ENCODE results near the gene NPY5R.

The NPY5R gene

DNA sequence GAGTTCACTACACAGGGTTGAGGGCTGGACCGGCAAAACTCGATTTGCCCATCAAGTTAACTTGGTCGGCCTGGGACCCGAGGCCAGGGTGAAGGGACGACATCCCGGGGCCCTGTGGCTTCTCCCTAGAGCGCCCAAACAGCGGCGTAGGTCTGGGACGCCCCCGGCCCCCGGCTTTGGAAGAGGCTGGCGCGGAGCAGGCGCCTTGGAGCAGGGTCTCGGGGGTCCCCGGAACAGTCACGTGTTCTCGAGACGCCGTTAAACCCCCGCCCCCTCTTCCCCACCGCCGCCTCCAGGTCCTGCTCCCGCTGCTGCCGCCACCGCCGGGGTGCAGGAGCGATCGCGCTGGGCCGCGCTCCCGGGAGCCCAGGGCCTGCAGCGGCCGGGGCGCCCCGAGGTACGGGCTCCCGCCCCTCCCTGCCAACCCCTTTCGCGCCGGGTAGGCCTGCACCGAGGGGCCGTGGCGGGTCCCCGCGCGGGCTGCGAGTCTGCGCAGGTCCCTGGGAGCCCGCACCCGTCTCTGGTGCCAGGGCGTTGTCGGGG is at the start of gene NPY5R:
Gene NPY5R, plus strand, starts transcription at position 289 of the 543 bp plus-strand sequence. CDS start 6,382 bp downstream, outside the sequence.
- no peak for DNase-seq (ENCODE audit: low read depth)

DNA sequence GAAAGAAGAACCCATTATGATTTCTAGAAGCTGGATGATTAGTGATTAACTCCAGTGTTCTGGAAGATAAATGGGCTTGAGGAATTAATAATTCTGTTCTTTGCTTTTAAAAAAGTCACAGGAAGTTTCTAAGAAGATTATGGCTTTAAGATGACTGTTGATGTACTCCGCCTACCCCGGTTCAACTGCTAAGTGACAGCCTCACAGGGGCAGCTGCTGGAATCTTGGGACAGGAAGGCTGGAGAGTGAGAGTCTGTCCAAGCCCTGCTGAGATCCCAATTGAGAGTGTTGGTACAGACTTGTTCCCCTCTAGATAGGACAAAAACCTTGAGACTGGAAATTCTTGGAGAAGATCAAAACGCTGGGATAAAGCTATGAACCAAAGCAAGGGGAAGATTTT is 48.6 kb upstream of the NPY5R start:
- no peak for DNase-seq (ENCODE audit: low read depth)

DNA sequence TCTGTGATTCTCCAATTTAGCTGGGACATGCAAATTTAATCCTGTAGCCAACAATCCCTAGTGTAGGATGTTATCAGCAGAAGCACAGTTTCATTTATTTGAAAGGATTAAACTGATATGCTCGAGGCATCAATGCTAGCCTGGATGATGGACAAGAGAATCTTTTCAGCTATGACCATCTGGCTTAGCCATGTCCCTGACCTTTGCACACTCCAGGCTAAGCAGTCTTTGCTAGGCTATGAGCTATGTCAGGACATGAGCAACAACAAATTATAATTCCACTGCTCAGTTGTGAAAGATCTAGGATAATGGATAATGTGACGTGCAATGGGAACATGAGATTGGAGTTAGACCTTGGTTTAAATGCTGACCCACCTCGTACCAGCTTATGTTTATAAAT is 43.2 kb upstream of the NPY5R start:
- no peak for DNase-seq (ENCODE audit: low read depth)

DNA sequence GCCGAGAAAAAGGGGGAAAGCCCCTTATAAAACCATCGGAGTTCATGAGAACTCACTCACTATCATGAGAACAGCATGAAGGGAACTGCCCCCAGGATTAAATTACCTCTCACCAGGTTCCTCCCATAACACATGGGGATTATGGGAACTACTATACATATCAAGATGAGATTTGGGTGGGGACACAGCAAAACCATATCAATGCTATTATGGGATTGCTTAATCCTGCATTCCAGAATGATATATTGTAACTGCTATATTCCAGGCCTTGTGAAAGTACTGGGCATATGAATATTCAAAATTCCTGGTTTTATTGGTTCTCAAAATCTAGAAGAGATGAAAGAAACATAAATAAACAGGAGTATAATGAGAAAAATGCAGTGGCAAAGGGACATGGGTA is 40.6 kb upstream of the NPY5R start:
- no peak for DNase-seq (ENCODE audit: low read depth)

DNA sequence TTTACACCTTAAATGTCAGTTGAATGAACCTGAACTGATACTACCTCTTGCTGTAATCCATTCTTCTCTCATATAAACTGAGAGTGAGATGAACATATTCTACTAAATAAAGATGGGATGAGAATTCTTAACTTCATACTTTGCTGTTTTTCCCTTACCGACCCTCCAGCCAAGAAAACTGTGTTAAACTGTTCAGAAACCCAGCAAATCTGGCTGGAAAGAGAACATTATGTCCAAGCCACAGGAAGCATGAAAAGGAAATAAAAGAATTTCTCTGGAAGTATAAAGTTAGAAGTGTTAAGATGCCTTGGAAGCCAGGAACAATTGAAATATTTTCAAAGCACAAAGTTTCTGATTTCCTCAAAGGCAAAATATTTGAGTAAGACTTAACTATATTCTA is 34.2 kb upstream of the NPY5R start:
- DNase-seq (ENCODE audit: low read depth) = no peak

DNA sequence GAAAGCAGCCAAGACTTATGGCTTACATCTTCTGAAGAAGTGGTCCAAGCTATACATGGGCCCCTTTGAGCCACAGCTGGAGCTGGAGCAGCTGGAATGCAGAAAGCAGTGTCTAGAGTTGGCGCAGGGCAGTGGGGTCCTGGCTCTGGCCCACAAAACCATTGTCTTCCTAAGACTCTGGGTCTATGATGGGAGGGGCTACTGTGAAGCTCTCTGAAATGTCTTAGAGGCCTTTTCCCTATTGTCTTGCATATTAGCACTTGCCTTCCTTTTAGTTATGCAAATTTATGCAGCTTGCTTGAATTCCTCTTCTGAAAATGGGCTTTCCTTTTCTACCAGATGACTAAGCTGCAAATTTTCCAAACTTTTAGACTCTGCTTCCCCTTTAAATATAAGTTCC is 26.6 kb upstream of the NPY5R start:
- no peak for DNase-seq (ENCODE audit: low read depth)

DNA sequence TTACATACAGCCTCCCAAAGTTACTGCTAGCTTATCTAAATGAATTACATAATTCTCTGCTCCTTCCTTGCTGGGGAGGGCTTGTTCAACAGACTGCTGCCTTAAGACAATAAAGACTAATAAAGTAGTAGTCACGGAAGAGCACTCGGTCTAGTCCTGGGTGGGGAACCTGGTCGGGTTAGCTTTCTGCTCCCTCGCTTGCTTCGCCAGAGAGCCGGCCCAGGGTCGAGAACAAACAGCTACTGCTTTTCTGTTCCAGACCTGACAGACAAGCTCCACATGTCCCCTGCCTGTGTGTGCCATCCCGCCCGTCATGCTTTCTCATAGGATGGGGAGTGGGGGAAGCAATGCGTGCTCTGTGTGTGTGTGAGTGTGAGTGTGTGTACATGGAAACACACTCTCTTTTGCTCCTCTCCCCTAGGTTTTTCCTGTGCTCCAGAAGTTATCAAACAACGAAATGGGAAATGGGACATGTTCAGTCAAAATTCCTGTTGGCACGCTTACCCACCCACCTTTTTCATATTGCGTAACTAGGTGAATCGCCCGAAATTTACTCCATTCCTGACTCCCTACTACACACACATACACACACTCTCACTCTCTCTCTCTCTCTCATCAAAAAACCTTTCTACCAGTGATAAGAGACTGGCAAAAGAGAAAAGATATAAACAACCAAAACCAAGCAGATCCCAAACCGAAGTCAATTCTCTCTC is 12.6 kb upstream of the NPY5R start:
- no peak for DNase-seq (ENCODE audit: low read depth)

DNA sequence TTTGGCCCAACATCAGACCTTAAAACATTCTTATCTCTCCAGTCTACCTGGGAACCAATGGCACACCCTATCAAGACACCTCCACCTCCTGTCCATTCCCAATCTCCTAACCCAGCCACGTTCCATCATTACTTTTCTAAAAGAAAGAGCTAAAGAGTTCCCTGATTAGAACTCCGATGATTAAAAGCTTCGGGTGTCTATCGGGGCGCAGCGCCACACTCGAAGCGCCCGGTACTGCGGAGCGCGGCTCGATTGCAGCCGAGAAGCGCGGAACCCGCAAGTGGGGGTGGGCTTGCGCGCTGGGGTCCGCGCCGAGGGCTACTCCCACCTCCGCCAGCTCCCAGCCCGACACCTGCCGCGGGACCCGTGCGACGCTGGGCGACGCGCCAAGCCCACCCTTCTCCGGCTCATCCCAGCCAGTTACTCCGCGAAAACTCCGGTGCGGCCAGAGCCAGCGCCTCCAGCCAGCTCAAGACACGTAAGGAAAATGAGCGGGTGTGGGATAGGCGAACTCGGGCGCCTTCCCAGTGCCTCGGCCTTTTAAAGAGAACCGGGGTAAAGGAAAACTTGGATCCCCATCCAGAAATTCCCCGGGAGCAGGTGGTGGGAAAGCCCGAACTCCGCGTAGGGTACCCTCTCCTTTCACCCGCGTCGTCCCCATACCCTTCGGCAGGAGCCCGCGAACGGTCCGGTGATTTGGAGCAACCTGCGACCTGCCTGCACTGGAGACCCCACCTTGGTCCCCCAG is 11.9 kb upstream of the NPY5R start:
- DNase-seq (ENCODE audit: low read depth) = no peak

DNA sequence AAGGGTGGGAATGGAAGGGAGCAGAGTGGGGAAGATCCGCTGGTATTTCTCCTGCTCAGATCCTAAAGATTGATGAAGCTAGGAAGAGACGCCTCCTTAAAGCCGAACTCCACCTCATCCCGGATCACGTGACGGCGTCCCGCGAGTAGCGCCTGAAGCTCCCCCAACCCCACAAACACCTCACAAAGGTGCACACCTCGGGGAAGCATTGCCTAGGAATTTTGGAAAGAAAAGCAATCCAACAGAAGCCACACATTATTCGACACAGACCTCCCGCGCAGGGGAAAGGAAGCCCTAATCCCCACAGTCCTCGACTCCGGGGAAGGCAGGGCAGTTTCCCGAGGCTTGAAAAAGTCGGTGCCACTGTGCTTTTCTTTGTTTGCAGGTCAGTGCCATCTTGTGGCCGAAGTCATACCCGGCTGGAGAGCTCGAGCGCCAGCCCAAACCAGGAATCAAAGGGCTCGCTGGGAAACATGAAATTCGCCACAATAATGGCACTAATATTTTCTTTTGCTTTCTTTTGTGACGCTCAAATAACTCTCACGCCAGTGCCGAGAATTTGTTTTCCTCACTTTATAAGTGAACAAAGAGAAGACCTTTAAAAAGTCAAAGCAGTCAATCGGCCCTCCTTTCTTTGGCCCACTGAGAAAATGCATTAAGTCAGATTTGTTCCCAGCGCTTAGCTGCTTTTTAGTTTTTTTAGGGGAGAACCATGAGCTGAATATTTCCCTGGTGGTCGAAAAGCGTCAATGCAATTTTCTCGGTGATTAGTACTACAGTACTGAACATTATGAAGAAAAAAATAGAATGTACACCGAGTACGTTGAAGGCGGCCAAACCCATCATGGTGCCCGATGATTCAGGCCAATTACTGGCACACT is 10.9 kb upstream of the NPY5R start, which contains the start of gene NPY1R:
Gene NPY1R, minus strand, starts transcription at position 71 of the 881 bp plus-strand sequence. CDS start 6,042 bp downstream, outside the sequence.
- DNase-seq (ENCODE audit: low read depth) = peak; percentile 71

DNA sequence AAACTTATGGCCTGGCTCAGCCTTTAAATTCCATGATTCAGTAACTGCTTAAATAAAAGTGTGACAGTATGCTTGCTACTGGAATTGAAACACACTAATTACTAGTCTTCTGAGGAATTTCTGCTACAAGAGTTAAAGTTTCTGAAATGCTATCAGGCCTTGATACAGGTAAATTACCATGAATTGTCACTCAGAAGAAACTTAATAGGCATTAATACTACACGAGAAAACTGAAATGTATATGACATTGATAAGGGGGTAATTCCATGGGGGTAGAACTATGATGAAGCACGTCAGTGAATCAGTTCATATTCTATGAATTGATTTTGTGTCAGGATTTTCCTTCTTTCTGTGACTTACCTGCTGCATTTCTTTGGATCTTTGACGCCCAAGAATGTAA is 8.3 kb upstream of the NPY5R start:
- no peak for DNase-seq (ENCODE audit: low read depth)

DNA sequence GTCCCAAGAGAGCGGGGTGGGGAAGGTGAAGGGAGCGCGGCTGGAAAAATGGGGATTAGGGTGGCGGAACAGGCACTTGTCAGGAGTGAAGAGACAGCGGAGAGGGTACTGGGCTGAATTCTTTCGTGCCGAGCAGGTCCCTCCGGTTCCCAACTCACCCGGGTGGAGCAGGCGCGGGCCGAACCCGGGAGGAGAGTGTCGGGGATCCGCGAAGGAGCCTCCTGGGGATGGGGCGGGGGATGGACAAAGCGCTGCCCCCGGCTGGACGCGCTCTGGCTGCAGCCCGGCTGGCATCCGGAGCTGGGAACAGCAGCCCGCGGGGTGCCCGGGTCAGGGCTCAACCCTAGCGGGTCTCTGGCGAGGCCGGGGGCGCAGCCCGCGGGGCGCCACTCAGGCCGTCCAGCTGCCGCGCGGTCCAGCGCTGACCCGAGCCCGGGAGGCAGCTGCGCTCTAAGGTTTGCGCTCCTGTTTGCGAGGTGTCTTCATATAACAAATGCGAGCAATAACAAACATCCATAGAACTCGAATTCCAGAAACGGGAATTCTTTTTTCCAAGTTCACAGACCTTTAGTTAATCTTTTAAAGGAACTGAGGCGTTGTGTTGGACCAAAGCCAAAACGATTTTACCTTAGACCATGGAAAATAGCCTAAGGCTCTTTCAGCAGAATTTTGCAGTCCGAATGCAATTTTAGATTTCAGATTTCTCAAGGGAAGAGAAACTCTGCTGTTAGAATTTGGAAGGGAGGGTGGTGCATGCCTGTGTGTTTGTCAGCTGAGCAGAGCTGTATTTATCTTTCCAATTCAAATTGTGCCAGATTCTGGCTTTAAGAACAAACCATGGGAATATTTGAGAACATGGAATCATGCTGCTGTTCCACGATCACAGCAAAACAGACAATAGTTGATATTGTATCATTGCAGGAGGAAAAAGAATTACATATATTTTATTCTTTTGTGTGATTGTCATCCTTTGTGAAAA is 744 bp downstream of the NPY5R start:
- no peak for DNase-seq (ENCODE audit: low read depth)

DNA sequence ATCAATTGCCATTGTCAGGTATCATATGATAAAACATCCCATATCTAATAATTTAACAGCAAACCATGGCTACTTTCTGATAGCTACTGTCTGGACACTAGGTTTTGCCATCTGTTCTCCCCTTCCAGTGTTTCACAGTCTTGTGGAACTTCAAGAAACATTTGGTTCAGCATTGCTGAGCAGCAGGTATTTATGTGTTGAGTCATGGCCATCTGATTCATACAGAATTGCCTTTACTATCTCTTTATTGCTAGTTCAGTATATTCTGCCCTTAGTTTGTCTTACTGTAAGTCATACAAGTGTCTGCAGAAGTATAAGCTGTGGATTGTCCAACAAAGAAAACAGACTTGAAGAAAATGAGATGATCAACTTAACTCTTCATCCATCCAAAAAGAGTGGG is 7.0 kb downstream of the NPY5R start:
- DNase-seq (ENCODE audit: low read depth) = peak; percentile 10

DNA sequence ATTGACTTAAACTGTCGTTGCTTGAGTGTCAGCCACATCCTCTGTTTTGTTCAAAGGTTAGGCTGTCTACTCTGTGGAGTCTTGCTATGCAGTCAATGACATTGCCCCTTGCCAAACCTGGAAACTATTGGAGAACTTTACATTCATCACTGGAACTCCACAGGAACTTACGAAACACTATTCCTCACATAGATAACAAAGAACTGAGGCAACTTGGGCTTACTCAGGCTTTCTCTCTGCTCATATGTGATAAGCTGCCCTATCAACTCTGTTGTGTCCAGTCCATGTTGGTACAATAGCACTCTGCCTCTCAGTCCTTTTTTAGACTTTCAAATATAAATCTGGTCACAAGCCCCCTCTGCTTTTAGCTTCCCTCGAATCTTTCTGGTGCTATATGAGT is 9.4 kb downstream of the NPY5R start:
- no peak for DNase-seq (ENCODE audit: low read depth)

DNA sequence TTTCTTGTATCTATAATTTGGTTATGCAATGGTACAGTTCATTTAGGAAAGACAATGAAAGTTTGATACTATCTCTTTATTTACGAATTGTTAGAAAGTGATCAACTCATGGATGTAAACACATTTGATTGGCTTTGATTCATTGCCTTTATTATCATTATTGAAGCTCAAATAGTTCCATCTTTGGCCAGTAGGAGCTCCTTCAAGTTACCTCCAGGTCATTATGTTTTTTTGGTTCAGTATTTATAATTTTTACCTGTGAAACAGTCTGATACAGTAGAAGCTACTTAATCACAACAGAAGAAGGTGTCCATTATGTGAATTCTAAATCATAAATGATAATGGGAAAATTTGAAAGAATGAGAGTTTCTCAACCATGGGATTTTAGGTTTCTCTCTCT is 12.4 kb downstream of the NPY5R start:
- DNase-seq (ENCODE audit: low read depth) = no peak

DNA sequence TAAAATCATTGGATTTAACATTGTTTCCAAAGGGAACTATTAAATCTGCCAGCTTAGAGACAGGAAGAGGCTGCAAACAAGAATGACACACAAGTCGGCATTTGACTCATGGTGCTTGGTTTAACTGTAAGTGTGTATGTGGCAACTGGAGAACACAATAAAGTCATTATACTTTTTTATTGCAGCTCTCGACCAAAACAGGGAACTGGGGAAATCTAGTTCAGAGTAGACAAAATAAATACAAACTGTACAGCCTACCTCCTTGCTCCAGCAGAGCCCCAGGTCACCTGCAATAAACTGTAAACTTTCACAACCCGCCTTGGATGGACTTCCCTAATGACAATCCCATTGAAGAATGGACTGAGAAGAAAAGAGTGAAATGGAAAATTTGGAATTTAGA is 24.0 kb downstream of the NPY5R start:
- DNase-seq (ENCODE audit: low read depth) = no peak

DNA sequence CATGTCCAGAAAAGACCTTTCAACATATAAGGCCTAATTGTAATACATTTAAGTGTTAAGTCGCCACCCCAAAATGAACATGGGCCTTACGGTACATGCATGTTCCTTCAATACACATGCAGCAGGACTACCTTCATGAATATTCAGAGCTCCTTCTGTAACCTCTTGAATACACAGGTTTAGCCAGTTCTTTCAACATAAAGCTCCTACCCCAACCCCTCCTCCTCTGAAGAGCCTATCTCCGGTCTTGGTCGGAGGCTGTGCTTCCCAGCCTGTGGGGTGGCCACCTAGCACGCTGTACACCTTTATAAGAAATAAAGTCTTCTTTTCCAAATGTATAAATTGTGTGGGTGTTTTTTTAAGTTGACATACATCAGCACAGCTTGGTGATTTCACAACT is 28.3 kb downstream of the NPY5R start:
- no peak for DNase-seq (ENCODE audit: low read depth)

DNA sequence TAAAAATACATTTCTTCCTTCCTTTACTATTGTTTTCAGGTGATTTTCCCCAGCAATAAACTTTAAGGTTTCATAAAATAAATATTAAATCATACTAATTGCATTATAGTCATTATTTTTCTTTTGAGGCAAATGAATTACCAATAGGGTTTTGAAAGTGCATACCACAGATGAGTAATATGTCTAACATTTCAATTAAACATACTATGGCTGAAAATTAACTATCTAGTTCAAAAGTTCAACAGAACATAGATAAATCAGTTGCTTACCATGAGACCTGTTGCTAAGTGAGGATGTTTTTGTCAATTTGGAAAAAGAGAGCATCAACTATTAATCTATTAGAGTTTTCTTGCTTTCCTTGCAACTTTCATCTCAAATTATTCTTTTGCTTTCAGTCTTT is 35.0 kb downstream of the NPY5R start:
- DNase-seq (ENCODE audit: low read depth) = no peak

DNA sequence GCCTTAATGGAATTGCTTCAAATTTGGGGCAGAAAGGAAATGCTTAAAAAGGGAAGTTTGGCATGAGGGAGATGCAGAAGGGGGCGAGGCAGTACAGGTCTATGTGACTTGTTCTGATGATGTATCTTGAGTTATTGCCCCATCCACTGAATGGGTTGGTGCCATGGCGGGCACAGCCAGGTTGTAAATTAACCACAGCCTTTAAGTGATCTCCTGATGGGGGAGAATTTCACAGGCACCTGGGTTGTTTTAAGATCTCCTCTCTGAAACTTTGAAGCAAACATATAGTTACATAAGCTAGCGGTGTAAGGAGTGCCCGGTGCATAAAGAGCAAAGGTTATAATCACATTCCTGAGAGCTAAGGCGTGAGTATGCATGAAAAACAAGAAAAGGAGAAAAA is 37.0 kb downstream of the NPY5R start:
- DNase-seq (ENCODE audit: low read depth) = no peak

DNA sequence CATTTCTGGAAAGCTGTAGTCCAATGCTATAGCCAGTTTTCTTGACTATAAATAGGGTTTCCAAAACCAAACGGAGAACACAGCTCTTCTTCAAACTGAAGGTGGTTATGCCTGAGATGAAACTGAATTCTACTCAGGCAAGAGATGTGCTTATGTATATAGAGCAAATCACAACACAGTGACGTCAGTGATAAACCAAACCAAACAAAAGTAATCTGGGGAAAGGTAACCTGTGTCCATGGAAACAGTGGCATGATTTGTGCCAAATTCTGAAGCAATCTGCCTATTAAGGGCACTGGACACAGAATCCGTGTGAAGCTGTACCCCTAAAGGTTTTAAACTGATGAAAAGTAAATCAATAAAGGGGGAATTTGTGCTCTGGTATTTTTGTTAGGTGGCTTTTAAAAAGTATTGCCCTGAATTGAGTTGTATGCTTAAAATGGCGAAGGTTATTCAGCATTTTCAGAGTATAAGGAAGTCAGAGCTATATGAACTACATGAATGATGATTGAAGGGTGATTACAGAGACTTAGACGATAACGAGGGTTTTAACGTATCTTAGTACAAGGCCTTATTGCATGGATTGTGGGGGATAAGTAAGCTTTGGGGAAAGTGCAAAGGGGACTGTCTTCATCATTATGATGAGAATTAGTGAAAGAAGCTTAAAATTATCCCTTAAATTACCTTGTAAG is 38.6 kb downstream of the NPY5R start:
- no peak for DNase-seq (ENCODE audit: low read depth)

DNA sequence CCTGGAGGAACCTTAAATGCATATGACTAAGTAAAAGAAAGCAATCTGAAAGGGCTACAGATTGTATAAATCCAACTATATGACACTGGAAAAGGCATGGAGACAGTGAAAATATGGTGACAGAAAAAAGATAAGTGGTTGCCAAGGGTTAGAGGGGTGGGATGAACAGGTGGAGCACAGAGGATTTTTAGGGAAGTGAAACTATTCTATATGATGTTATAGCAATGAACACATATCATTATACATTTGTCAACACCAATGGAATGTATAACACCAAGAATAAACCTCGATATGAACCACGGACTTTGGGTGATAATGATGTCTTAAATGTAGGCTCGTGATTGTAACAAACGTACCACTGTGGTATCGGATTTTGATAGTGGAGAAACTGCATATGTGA is 40.7 kb downstream of the NPY5R start:
- DNase-seq (ENCODE audit: low read depth) = no peak

DNA sequence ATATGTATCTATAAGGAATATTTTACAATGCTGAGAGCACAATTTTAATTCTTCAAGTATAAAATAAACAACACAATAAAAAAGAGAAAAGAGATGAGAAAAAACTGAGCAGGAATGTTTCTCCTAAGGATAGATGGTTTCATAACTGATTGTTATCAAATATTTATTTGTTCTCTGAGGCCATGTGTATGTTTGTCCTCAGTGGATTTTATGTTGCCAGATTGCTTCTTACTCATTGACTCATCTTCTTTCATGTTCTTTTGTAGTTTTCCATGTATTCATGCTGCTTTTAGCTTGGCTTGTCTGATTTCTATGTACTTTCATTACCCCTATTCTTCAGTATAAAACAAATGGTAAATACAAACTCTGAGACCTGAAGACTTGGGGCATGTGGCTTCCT is 41.2 kb downstream of the NPY5R start:
- DNase-seq (ENCODE audit: low read depth) = no peak

Measured in HS-5 (cell line).